RKO (cell line): ENCODE data around the gene FBXL19.
"Not testable (repeated sequence)": the region's sequence is repeated elsewhere in the genome, so short reads cannot be mapped to it uniquely, and the experiment has no call there.

Experiments used
- DNase-seq: peaks from one replicate; pipeline ENCODE4 v3.0.0-alpha.2; 2016; ENCODE audit warnings: low spot score

Gene FBXL19

DNA sequence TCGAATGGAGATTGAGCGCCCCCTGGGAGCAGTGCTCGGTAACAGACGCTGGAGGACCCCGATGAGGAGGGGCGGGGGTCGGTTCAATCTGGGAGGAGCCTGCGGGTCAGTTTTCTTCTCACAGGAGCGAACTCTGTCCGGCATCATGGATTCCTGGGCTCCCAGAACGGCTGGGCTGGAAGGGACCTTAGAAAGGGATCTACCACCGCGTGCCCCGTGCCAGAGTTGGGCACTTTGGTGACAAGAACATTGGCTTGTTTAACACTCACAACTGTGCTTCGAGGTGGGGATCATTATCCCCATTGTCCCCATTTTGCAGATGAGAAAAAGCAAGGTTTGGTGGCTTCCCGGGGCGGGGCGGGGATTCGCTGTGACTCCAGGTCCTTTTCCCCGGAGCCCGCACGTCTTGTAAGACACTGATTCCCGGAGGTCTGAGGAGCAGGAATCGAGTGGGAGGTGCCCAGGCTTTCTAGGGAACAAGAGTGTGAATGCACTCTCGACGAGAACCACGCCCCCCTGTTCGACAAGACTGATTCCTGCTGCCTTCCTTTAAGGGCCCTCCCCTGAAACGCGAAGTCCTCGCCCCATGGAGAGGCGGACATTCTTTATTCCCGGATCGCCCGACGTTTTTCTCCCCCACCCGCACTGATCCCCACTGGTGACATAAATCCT is 1.5 kb upstream of the FBXL19 start:
- DNase-seq = peak; percentile 79

DNA sequence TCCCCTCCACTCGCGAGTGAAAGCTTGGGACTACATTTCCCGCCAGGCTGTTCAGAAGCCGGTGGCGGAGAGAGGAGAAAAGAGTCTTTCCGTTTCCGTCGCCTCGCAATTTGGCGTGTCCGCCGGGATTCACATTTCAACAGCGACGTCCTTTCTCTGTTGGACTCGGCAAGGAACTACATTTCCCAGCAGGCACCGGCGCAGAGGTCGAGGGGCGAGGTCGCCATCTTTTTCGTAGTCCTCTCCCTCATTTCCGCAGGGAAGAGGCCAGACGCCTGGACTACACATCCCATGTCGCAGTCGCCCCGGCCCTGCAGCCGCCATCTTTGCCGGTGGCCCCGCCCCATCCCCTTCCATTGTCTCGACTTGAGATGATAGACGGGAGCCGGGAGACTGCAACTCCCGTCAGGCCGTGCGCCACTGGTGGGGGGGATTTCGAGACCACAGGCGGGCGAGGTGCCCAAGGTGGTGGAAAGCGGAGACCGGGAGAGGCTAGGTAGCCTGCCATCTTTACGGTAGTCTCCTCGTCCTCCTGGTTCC is 882 bp upstream of the FBXL19 start:
- peak; percentile 99 for DNase-seq

DNA sequence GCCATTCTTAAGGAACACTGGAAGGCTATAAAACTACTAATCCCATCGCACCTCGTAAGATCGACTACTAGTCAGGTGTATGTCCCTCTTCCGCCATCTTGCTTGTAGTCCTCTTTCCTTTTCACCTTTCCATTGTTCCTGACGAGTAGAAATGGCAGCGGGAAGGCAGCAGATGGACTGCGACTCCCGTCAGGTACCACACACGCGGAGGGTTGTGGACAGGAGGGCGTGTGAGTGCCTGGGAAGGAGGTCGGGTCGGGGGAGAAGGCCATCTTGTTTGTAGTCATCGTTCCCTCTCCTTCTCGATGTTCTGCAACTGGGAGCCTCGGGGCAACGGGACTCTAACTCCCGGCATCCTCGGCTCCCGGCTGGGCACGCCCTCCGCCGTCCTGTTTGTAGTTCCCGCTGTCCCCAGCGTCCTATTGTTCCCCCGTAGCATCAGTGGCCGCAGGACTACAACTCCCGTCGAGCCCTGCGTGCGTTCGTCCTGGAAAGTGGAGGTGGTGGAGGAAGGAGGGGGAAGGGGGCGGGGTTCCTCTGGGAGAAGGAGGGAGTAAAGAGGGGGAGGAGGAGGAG is 324 bp upstream of the FBXL19 start:
- peak; percentile 99 for DNase-seq

DNA sequence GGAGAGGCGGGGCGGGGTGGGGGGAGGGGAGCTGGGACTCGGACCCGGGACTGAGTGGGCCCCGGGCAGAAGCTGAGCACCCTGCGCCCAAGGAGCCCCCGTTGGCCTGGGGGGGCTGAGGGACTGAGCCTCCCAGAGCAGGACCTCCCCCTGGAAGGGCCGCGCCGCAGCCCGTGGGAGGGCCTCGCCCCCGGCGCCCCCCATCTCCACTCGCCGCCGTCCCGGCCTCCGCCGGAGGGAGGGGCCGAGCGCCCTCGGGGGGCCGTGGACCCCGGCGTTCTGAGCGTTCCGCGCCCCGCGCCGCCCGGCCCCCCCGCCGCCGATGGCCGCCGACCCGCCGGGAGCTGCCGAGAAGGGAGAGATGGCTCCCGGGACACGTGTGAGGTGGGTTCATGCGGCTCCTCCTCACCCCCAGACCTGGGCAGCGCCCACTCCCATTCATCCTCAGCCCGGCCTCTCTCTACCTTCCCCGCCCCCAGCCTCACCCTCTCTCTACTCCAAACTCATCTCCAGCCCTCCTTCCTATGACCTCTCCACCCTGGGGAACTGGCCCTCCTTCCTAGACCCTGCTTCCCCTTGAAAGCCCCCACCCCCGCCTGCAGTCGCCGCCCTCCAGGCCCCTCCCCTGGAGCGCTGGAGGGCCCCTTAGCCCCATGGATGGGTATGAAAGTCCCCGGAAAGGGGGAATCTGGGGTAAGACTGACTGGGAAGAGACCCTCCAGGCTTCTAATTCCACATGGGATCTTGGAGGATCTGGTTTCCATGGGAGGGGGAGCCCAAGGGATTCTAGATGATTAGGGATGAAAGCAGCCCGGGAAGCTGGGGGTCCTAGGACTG is 922 bp downstream of the FBXL19 start:
- DNase-seq = no peak

DNA sequence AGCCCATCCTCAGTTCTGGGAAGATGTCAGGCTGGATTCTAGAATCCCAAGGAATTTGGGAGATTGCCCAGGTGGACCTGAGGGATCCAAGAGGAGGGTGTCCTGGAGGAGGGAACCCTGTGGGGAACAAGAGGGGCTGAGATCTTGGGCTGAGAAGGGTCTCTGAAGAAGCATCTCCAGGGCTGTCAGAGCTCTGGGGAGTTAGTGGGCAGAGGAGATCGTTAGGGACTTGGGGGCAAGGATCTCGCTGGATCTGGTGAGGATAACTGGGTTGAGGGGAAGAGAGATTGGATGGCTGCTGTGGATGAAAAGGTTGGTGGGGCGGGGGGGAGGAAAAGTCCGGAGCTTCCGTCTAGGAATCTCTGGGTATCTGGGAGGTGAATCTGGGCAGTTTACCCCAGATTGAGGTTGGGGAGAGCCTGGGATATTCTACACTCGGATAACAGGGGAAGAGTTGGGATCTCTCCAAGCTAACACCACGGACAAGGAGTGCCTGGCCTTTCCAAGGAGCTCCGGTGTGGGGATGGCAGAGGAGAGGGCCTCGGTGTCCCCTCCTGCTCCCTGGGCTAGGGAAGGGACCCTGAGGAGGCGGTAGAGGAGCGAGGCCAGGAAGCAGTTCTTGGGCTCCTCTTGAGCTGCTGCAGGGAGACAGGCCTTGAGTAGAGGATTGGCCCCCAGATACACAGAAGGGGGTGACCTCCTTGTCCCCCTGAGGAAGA is 1.7 kb downstream of the FBXL19 start:
- DNase-seq = no peak

DNA sequence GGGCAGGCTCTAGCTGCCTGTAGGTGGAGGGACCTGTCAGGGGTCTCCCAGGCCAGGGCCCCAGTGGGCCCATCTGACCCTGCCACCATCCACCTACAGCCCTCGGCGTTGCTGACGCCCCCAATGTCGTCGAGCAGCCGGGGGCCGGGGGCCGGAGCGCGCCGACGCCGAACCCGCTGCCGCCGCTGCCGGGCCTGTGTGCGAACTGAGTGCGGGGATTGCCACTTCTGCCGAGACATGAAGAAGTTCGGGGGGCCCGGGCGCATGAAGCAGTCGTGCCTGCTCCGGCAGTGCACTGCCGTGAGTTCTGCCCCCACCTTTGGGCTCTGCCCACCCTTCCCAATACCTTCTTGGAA is 2.2 kb downstream of the FBXL19 start:
- no peak for DNase-seq

DNA sequence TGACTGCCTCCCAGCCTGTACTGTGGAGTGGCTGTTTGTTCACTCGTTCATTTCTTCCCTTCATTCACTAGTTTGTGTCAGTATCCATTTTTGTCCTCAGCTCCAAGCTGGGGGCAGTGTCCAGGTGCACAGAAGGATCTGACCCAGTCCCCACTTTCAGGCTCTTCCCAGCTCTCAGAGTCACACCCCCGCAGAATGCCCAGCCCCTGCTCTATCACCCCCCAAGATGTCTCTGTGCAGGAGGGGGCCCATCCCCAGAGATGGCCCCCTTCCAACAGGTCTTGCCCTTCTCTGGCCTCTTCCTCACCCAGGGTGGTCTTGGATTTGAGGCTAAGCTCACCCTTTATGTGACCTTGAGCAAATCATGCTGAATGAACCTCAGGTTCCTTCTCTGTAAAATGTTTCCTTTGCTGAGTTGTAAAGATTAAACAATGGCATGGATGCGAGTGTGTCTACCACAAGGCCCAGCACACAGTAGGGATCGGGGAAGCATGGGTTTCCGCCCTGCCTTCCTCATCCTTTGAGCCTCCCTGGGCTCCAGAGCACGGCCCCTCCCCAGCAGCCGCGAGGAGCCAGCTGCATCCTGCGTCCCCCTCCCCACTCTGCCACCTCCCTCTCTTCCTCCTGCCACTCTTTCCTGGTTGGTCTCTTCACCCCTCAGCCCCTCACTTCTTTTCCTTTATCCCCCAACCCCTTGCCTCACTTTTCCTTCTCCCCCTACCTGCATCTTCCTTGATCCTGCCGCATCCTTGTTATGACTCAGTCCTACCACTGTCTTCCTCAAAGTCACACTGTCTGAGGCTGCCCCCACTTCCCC is 2.8 kb downstream of the FBXL19 start:
- no peak for DNase-seq

DNA sequence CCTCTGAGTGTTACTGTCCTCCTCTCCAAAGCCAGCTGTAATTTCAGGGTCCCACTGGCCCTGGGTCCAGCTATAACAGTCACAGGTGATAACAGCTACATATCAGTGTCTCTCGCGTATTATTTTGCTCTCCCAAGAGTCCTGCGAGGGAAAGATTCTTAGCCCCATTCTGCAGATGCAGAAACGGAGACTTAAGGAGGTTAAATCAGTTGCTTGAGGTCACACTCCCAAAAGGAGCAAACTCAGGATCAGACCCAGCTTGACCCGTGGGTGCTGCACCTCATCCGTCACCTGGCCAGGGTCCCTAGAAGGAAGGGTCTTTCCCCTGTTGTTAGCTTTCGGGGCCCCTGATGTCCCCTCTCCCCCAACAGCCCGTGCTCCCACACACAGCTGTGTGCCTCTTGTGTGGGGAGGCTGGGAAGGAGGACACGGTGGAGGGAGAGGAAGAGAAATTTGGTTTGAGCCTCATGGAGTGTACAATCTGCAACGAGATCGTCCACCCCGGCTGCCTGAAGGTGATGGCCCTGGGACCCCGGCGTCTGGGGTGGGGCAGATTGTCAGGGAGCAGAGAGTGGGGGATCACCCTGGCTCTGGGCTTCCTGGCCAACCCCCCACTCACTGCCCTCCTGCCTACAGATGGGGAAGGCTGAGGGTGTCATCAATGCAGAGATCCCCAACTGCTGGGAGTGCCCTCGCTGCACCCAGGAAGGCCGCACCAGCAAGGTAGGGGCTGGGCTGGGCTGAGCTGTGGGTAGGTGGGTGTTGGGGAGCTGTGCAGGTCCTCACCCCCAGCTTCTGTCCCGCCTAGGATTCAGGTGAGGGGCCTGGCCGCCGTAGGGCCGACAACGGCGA is 3.8 kb downstream of the FBXL19 start:
- no peak for DNase-seq

DNA sequence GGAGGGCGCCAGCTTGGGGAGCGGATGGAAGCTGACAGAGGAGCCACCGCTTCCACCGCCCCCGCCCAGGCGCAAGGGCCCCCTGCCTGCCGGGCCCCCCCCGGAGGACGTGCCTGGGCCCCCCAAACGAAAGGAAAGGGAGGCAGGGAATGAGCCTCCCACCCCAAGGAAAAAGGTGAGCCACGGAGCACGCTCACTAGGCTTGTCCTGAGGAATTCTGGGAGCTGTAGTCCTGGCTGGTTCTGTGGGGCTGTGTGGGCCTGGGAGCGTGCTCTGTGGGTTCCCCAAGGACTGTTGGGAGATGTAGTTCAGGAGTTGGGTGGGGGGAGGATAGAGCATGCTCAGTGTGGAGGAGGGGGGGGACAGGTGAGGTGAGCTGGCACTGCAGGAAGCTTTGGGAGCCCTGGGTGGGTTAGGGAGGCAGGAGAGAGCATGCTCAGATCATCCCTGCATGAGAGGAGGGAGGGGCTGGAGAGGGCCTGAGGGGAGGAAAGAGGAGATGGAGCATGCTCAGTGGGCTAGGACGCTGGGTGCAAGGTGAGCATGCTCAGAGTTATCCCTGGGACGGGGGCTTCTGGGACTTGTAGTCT is 4.5 kb downstream of the FBXL19 start:
- DNase-seq = peak; percentile 69

DNA sequence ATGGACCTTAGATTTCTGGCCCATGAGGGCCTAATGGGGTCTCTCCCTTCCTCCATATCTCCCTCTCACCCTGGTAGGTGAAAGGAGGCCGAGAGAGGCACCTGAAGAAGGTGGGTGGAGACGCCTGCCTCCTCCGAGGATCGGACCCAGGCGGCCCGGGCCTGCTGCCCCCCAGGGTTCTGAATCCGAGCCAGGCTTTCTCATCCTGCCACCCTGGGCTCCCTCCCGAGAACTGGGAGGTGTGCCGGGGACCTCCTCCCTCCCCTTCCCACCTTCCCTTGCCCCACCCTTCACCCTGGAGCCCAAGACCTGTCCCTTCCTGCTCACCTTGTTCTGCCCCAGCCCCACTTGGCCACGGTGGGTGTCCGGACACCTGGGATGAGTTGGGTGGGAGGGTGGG is 5.0 kb downstream of the FBXL19 start:
- DNase-seq = no peak

DNA sequence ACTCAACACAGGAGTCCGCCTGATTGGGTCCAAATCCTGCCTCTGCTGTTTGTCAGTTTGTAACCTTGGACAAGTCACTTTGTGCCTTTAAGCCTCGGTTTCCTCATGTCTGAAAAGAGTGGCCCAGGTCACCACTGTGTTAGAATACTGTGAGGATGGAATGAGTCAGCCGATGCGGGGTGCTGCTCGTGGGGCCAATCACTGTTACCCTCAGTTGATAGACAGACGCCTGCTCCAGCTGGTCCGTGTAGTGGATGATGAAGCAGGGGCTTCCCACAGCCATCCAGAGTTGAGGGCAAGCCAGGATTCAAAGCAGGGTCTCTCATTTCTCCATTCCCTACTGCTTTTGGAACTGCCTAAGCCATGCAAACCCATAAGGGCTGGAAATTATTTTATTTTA is 5.8 kb downstream of the FBXL19 start:
- DNase-seq = peak; percentile 33

DNA sequence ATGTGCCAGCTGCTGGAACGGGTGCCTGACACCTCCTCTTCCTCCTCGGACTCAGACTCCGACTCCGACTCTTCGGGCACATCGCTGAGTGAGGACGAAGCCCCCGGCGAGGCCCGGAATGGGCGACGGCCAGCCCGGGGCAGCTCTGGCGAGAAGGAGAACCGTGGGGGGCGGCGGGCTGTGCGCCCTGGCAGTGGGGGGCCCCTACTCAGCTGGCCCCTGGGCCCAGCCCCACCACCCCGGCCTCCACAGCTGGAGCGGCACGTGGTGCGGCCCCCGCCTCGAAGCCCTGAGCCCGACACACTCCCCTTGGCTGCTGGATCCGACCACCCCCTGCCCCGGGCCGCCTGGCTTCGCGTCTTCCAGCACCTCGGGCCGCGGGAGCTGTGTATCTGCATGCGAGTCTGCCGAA is 6.8 kb downstream of the FBXL19 start:
- DNase-seq = no peak

DNA sequence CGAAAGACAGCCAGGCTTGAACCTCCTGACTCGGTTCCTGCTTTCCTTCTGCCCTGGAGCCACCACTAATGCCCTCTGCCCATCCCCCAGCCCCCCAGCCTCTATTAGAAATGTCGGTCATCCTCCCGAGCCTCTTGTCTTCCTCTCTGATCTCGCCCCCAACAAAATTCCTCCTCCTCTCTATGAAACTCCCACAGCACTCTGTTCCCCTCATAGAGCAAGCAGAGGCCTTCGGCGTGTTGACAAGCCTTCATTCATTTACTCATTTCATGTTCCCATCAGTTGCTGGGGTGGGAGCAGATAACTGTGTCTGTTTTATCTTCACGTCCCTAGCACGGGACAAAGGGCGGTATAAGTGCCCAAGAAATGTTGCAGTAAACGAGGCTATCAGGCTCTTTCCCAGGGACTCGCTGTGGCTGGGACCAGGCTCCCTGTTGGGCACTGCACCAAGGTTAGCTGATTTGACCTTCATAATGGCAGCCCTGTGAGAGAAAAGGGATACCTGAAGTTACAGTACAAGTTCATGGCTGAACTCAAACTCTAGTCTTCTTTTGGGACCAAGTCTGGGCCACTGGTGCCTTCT is 7.8 kb downstream of the FBXL19 start:
- no peak for DNase-seq

DNA sequence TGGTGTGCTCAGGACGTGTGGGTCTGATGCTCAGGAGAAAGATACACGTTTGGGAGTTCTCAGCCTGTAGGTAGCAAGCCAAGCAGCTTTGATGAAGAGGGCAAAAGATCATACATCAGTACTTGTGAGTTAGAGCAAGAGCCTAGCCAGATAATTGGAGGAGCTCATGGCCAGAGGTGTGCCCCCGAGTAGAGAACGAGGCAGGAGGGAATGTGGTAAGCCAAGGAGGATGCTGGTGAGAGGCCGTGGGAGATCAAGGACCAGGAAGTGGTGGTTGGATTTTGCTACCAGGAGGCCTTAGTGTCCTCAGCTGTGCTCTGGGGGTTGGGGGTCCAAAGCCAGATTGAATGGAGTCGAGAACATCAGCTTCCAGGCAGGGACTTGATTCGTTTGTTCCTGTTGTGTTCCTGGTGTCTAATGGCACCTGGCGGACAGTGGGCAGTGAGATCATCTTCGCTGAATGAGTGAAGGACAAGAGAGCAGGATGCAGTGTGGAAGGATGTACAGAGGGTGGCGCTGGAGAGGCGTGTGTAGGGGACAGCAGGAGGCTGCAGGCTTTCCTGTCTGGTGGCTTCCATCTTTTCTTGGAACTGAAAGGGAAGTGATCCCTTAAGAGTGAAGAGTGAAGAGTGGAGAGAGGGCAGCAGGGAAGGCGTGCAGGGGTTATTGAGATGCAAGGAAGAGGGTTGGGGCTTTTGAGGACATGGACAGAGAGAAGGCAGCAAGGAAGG is 11.6 kb downstream of the FBXL19 start:
- DNase-seq = peak; percentile 51

DNA sequence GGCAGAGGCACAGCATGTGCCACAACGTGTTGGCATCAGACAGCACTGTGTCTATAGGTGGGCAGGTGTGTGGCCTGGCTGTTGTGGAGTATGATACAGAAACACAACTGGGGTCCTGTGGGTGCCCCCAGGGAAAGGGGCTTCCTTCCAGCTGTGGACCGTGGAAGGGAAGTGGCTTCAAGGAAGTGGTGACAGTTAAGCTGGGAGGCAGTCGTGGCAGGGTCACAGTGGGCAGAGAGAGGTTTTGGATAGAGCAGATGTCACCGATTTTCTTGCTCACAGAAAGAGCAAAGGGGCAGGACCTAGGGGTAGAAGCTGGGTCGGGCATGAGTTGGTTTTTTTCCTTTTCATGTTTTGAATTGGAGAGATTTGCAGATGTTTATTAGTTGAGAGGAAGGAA is 14.3 kb downstream of the FBXL19 start:
- no peak for DNase-seq

DNA sequence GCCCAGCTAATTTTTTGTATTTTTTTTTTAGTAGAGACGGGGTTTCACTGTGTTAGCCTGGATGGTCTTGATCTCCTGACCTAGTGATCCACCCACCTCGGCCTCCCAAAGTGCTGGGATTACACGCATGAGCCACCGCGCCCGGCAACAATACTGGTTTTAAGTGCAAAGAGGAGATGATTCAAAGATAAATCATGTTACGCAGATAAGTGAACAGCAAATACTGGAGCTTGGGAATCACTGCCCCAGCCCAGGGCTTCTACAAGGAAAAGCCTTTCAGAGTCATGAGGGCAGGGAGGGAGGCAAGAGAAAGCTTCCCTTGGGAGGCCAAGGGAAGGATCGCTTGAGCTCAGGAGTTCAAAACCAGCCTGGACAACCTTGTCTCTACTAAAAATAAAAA is 16.2 kb downstream of the FBXL19 start:
- DNase-seq = not testable (repeated sequence)

DNA sequence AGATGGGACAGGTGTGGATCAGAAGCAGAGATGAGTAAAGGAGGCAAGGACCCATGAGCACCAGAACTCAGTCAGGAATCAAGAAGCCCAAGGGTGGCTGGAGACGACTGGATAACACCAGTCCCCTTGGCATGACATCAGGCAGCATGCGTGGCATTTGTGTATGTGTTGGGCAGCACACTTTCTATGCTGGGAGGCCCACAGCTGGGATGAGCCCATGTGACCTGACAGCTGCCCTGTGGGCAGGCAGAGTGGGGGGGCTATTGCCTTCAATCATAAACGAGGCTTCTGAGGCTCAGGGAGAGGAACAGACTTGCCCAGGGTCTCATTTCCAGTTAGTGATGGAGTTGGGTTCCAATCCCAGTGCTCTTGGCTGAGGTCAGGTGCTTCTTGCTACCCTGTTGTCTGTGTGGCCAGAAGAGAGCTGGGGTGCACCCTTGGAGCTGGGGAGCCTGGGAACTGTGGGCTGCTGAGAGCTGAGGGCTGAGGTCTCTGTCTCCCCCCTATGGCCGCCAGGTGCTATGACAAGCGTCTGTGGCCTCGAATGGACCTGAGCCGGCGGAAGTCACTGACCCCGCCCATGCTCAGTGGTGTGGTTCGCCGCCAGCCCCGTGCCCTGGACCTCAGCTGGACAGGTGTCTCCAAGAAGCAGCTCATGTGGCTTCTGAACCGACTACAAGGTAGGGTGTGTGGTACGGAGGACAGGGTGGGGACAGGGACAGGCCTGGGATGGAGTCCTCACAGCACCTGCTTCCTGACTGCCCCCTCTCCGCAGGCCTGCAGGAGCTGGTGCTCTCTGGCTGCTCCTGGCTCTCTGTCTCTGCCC is 18.4 kb downstream of the FBXL19 start:
- DNase-seq = peak; percentile 82

DNA sequence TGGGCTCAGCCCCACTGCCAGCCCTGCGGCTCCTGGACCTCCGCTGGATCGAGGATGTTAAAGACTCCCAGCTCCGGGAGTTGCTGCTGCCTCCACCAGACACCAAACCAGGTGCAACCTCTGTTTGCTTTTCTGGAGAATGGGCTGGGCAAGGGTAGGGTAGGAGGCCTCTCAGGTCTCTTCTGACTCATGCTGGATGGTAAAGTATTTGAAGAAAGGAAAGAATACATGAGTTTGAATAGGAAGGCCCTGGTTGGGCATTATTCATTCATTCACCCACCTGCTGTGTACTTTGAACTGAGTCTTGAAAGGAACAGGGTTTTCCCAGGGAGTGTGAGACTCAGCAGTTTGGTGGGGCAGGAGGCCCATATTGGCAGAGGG is 19.0 kb downstream of the FBXL19 start:
- no peak for DNase-seq
